ENCODE measurements around the gene PDCD1.

The PDCD1 gene

DNA sequence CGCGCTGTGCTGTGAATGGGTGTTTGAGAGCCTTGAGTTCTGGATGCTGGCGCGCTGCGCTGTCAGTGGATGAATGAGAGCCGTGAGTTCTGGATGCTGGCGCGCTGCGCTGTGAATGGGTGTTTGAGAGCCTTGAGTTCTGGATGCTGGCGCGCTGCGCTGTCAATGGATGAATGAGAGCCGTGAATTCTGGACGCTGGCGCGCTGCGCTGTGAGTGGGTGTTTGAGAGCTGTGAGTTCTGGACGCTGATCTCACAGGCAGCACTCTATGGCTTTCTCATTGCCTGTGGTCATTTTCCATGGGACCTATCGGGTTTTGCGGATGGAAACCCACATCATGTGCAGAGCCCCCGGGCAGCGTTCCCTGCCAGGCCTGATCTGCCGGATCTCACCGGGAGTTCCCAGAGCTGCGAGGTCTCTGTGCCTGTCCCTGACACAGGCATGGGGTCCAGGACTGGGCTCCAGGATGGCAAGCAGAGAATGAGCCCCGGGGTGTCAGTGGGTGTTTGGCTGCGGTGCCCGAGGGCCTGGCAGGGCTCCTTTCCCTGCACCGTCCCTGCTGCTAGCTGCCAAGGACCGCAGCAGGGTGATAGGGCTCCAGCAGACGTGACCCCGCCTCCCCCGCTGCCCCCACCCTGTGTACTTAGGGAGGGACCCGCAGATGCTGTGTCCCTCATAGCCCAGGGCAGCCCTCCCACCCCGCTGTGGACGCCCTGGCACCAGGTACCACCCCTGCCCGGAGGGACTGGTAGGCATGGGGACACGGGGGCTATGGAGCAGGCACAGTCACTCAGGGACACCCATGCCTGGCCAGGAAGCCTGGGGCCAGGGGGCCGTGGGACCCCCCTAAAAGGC, 9.7 kb downstream of the PDCD1 start:
- ChIA-PET POLR2A (no interaction called here), CTCF (no interaction called here)
- TF ChIP-seq FOXA1 (IDR thresholded peaks at IDR 0.05): no peak
- no peak for DNase-seq (ENCODE audit: extremely low spot score)

DNA sequence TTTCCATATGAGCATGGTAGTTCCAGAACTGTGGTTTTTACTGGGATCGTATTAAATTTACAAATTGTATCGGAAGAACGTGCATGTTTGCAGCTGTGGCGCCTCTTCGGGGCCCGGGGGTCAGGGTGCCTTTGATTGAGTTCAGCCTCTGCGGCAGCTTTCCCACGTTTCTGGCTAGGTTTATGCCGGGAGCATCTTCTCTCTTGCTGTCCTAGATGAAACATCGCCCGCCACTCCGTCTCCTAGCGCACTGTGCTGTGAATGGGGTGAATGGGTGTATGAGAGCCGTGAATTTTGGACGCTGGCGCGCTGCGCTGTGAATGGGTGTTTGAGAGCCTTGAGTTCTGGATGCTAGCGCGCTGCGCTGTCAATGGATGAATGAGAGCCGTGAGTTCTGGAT, 12.3 kb downstream of the PDCD1 start:
- ChIA-PET CTCF (no interaction called here), POLR2A (no interaction called here)
- no peak for TF ChIP-seq BHLHE40 (IDR thresholded peaks at IDR 0.05; ENCODE audit: borderline replicate concordance)
- no peak for TF ChIP-seq ARNT (IDR thresholded peaks at IDR 0.05)
- no peak for TF ChIP-seq NFRKB (IDR thresholded peaks at IDR 0.05)
- no peak for TF ChIP-seq CTBP1 (IDR thresholded peaks at IDR 0.05; ENCODE audit: borderline replicate concordance)
- no peak for TF ChIP-seq FOXM1 (IDR thresholded peaks at IDR 0.05; ENCODE audit: borderline replicate concordance)
- no peak for TF ChIP-seq ZNF384 (IDR thresholded peaks at IDR 0.05)
- no peak for TF ChIP-seq L3MBTL2 (conservative IDR thresholded peaks at IDR 0.05)
- TF ChIP-seq, protein P1, sequence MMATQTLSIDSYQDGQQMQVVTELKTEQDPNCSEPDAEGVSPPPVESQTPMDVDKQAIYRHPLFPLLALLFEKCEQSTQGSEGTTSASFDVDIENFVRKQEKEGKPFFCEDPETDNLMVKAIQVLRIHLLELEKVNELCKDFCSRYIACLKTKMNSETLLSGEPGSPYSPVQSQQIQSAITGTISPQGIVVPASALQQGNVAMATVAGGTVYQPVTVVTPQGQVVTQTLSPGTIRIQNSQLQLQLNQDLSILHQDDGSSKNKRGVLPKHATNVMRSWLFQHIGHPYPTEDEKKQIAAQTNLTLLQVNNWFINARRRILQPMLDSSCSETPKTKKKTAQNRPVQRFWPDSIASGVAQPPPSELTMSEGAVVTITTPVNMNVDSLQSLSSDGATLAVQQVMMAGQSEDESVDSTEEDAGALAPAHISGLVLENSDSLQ (IDR thresholded peaks at IDR 0.05): no peak
- no peak for TF ChIP-seq ELF4 (IDR thresholded peaks at IDR 0.05)
- TF ChIP-seq SUZ12 (IDR thresholded peaks at IDR 0.05): no peak
- TF ChIP-seq FOXK2 (IDR thresholded peaks at IDR 0.05): no peak
- TF ChIP-seq SP1 (IDR thresholded peaks at IDR 0.05): no peak
- TF ChIP-seq HDGF (IDR thresholded peaks at IDR 0.05; ENCODE audit: borderline replicate concordance): no peak
- no peak for TF ChIP-seq FOXA1 (IDR thresholded peaks at IDR 0.05)
- TF ChIP-seq TARDBP (IDR thresholded peaks at IDR 0.05): no peak
- no peak for DNase-seq (ENCODE audit: extremely low spot score)

DNA sequence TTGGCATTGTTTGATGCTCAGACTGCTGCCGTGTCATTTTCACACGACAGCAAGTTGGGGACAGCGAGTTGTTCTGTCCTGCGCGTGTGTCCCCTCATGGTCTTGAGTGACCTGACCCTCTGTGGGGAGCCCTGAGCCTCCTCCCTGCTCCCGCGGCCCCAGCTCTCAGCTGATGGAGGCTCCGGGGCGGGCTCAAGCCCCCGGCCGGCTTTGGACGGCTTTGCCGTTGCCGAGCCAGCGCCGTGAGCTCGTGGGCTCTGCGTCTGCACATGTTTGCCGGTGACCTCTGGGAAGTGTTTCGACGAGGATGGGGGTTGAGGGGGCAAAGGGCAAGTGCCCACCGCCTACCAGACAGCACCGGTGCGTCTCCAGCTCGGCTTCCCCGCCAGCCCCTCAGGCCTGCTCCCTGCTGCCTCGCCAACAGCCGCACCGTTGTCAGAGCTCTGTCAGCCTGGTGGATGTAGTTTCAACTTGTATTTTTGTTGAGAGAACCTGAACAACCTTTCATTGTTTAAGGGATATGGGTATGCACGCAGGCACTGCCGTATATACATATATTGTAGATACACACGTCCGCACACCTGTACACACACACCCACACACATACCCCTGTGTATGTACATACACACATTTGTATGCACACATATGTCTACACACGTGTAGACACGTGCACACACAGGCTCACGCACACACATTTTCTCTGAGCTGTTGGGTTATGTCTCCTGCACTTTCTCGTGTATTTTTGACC, 13.7 kb downstream of the PDCD1 start:
- no peak for DNase-seq (ENCODE audit: extremely low spot score)
- POLR2A ChIA-PET: no interaction called here
- no peak for TF ChIP-seq FOXM1 (IDR thresholded peaks at IDR 0.05; ENCODE audit: borderline replicate concordance)
- TF ChIP-seq HDGF (IDR thresholded peaks at IDR 0.05; ENCODE audit: borderline replicate concordance): no peak
- TF ChIP-seq, protein P1 (IDR thresholded peaks at IDR 0.05): no peak
- TF ChIP-seq CTBP1 (IDR thresholded peaks at IDR 0.05; ENCODE audit: borderline replicate concordance): no peak
- TF ChIP-seq TARDBP (IDR thresholded peaks at IDR 0.05): no peak
- CTCF ChIA-PET: interaction anchor here (0.6 kb wide), 2 partner anchors 33 to 983 kb away, joined by 3 to 8 read pairs; no protein-coding TSS in a partner anchor

DNA sequence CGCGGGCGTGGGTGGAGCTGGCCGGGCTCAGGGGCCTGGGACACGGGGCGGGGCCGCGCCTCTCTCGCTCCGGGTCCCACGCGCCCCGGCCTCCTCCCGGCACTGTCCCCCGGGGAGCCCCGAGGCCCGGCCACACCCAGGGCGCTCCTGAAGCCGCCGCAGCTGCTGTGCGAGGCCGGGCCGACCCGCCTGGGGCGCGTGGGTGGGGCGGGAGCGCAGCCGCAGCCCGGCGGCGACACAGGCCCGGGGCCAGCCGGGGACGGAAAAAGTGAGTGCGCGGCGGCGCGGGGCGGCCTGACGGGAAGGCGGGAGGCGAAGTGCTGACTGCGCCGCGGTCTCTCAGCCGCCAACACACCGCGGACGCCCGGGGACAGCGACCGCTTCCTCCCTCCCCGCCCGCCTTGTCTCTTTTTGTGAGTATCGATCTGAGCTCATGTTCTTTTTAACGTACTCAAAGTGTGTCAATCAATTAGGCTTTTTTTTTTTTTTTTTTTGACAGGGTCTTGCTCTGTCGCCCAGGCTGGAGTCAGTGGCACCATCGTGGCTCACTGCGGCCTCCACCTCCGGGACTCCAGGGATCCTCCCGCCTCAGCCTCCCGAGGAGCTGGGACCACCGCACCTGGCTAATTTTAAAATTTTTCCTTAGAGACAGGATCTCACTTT, 14.5 kb downstream of the PDCD1 start:
- POLR2A ChIA-PET: no interaction called here
- CTCF ChIA-PET: interaction anchor here (0.6 kb wide), 1 partner anchor 982 kb away, joined by 3 read pairs; no protein-coding TSS in a partner anchor
- DNase-seq (ENCODE audit: extremely low spot score): peak; percentile 77
- TF ChIP-seq TARDBP (IDR thresholded peaks at IDR 0.05) (no peak), LEF1 (IDR thresholded peaks at IDR 0.05; ENCODE audit: borderline replicate concordance) (peak; percentile 76; the same call in 1 of the 2 replicates)
- TF ChIP-seq, protein P1 (IDR thresholded peaks at IDR 0.05): peak; percentile 68

DNA sequence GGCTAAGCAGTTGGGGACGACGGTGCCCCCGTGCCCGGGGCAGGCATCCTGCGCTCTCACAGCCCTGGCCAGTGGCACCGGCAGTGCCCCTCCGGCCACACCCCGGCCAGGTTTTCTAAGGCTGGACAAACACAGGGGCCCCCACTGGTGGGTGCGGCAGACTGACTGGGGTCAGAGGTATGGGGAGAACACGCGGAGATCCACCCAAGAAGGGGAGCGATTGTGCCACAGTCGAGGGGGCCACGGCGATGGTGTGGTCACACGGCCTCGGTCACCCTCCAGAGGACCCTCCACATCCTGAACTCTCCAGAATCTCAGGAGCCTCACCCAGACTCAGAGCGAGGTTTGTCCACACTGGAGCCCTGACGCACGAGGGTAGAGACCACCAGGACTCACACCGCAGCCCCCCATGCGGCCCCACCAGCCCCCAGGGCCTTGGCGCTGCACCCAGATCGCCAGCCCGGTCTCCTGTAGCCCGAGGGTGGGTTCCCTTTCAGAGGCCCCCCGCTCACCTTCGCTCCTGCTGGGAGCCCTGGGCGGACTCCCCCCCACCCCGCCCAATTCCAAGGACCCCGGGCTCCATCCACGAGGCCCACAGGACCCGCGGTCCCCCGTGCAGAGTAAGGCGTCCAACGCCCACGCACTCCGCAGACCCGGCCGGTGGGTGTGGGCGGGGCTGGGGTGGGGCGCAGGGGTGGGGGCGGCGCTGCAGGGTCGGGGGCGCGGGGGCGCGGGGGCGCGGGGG, 15.2 kb downstream of the PDCD1 start:
- no peak for TF ChIP-seq L3MBTL2 (conservative IDR thresholded peaks at IDR 0.05)
- no peak for TF ChIP-seq HDGF (IDR thresholded peaks at IDR 0.05; ENCODE audit: borderline replicate concordance)
- TF ChIP-seq FOXK2 (IDR thresholded peaks at IDR 0.05): no peak
- no peak for TF ChIP-seq ELF4 (IDR thresholded peaks at IDR 0.05)
- TF ChIP-seq ARNT (IDR thresholded peaks at IDR 0.05): no peak
- no peak for DNase-seq (ENCODE audit: extremely low spot score)
- ChIA-PET CTCF (no interaction called here), POLR2A (no interaction called here)

DNA sequence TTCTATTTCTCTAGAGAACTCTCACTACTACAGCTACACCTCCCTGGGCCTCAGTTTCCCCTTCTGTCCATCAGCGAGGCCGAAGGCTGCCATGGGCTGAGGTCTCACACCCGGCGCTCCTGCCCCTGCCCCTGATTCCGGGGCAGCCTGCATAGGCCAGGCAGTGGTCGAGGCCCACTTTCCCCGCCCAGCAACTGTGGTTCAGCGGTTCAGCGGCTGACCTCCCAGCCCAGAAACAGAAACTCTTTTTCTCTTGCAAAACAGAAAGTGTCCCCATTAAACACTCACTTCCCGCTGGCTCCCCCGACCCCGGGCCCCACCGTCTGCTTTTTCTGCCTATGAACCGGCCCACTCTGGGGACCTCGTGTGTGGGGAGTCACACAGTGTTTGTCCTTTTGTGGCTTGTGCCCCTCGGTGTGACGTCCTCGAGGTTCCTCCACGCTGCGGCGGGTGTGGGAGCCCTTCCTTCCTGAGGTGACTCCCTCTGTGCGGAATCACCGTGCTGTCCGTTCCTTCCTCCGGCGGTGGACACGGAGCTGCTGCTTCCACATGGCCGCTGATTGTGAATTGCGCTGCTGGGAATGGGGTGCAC, 16.0 kb downstream of the PDCD1 start:
- no peak for TF ChIP-seq FOXA1 (IDR thresholded peaks at IDR 0.05)
- TF ChIP-seq TARDBP (IDR thresholded peaks at IDR 0.05): no peak
- TF ChIP-seq BHLHE40 (IDR thresholded peaks at IDR 0.05; ENCODE audit: borderline replicate concordance): no peak
- no peak for TF ChIP-seq L3MBTL2 (conservative IDR thresholded peaks at IDR 0.05)
- TF ChIP-seq ZNF384 (IDR thresholded peaks at IDR 0.05): no peak
- TF ChIP-seq SUZ12 (IDR thresholded peaks at IDR 0.05): no peak
- TF ChIP-seq CTBP1 (IDR thresholded peaks at IDR 0.05; ENCODE audit: borderline replicate concordance): no peak
- TF ChIP-seq NFRKB (IDR thresholded peaks at IDR 0.05): no peak
- TF ChIP-seq, protein P1 (IDR thresholded peaks at IDR 0.05): no peak
- no peak for TF ChIP-seq ELF4 (IDR thresholded peaks at IDR 0.05)
- no peak for TF ChIP-seq FOXK2 (IDR thresholded peaks at IDR 0.05)
- no peak for TF ChIP-seq LEF1 (IDR thresholded peaks at IDR 0.05; ENCODE audit: borderline replicate concordance)
- CTCF ChIA-PET: no interaction called here
- DNase-seq (ENCODE audit: extremely low spot score): no peak
- POLR2A ChIA-PET: no interaction called here

All from HEK293T (cell line).